Subcutaneous abdominal adipose tissue (tissue), 5 donors: ENCODE results near the gene FCGR2B.
"Not testable (repeated sequence)": the region's sequence is repeated elsewhere in the genome, so short reads cannot be mapped to it uniquely, and the experiment has no call there.

ENCODE experiments used
- H3K27ac ChIP-seq: one replicate; pipeline ENCODE4 v1.7.0; 2013; ENCODE audit warnings: low read depth, mild to moderate bottlenecking, inconsistent platforms, low read length, moderate library complexity
- H3K27me3 ChIP-seq, 5 donors: one replicate each; pipeline ENCODE4 v1.7.0; 2013; ENCODE audit warnings: low read length in 5 of 5, inconsistent platforms in 1 of 5; ENCODE audit not compliant: control insufficient read depth in 5 of 5, insufficient read depth in 4 of 5
- H3K36me3 ChIP-seq, 5 donors: one replicate each; pipeline ENCODE4 v1.7.0; 2013; ENCODE audit warnings: low read length in 5 of 5; ENCODE audit not compliant: control insufficient read depth in 5 of 5, insufficient read depth in 5 of 5
- H3K4me1 ChIP-seq, 5 donors: one replicate each; pipeline ENCODE4 v1.7.0; 2013; ENCODE audit warnings: low read length in 5 of 5, mild to moderate bottlenecking in 3 of 5, moderate library complexity in 1 of 5; ENCODE audit not compliant: control insufficient read depth in 5 of 5, insufficient read depth in 5 of 5
- H3K4me3 ChIP-seq, 5 donors: one replicate each; pipeline ENCODE4 v1.7.0; 2013; ENCODE audit warnings: low read length in 5 of 5, low read depth in 1 of 5
- H3K9ac ChIP-seq, 5 donors: one replicate each; pipeline ENCODE4 v1.7.0; 2013; ENCODE audit warnings: low read length in 5 of 5, mild to moderate bottlenecking in 4 of 5, moderate library complexity in 3 of 5
- H3K9me3 ChIP-seq, 5 donors: one replicate each; pipeline ENCODE4 v1.7.0; 2013; ENCODE audit warnings: low read length in 5 of 5; ENCODE audit not compliant: control insufficient read depth in 5 of 5
- donor health status: healthy.
- donor health status: healthy.
- donor health status: healthy.
- donor health status: healthy.
- donor health status: healthy.

FCGR2B gene

DNA sequence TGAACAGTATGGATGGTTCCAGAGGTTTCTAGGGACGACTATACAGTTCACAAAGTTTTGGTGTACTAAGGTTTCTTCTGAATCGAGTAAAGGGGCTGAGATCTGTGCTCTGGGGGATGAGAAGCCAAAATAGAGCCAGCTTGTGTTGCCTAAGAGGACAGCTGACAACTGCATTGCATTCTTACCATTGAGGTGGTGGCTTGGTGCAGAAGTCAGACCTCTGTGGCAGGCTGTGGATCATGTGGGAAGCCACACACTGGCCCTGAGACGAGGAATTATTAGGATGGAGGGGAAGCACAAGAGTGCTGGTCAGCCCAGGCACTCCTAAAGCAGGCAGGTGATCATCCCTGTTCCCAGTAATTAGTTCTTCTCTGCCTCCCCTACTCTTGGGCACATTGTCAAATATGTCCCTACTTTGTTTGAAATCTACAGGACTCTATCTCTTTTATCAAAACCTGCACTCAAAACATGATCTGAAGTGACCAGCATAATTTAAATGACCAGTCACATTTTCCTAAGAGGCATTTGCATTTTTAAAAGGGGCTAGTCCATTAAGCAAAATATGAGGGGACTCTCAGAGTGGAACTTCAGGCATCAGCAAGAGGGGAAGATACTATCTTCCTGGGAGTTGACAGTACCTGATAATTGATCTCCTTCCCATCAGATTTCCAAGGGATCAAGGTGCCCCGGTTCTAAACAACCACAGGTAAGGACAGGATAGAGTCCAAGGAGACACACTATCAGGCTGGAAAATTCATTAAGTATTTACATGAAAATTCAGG lies 58.2 kb downstream of the FCGR2B start, which contains the start of gene FCRLB:
FCRLB (plus strand) TSS at position 589 of the 782 bp plus-strand sequence. CDS start 1,129 bp downstream, outside the sequence.
- Histone ChIP-seq H3K9ac (no peak within 1 kb of the TSS), H3K27me3 (peaks cover 0 to 8% (median 3%) of the 10 kb centered on the region in 5 donors), H3K9me3 (no peaks in the 10 kb centered on the region), H3K36me3 (no peaks in the 10 kb centered on the region), H3K4me3 (no peak within 1 kb of the TSS), H3K4me1 (peaks cover 2 to 24% (median 9%) of the 10 kb centered on the region in 5 donors), H3K27ac (no peak within 1 kb of the TSS)

DNA sequence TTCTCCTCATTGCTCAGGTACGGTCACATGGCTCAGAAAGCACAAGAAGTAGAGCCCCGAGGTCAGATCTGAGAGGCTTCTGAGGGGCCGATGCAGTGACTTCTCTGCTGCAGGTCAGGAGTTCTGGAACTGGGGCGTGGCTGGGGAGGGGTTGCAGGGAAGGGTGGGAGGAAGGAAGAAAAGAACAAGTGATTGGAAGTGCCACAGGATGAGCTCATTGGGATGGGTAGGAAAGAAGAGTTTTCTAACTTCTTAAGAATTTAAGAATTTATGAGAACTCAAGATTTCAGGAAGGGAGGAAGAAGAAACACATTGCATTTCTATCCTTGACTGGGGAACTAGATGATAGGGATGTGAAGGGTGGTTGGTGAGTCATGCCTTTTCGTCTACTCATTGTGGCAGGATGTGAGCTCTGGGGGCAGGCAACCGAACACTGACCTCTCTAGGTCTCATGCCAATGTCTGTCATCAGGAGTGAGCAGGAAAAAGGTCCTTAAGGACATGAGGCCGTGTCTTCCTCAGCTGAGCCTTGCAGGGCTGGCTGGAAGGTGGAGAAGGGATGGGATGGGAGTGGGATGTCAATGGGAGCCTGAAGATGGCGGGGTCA lies 58.9 kb downstream of the FCGR2B start:
- peaks cover 2 to 31% (median 13%) of the 10 kb centered on the region in 5 donors for H3K4me1 ChIP-seq
- H3K36me3 ChIP-seq, result no peaks in the 10 kb centered on the region
- H3K9me3 ChIP-seq, result no peaks in the 10 kb centered on the region
- H3K27me3 ChIP-seq, result peaks cover 0 to 8% (median 3%) of the 10 kb centered on the region in 5 donors
- no peak overlapping the region for H3K27ac ChIP-seq
- H3K9ac ChIP-seq, result no peak overlapping the region
- H3K4me3 ChIP-seq, result no peak overlapping the region

DNA sequence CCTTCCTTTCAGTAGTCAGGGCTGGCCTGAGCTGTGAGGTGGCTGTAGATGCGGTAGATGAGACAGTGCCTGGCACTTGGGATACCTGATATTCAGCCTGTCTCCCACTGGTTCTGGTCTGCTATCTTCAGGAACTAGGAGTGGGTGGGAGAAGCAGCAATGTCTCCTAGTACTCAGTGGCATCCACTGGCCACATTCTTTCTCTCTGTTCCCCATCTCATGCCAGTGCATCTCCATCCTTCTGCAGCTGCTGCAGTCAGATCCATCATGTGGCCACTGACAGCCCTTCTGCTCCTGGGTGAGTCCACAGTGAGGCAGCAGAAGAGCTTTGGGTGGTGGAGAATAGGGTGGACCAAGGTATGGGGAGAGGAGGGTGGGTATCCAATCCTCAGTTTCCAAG lies 59.5 kb downstream of the FCGR2B start:
- no peaks in the 10 kb centered on the region for H3K9me3 ChIP-seq
- peaks cover 2 to 35% (median 17%) of the 10 kb centered on the region in 5 donors for H3K4me1 ChIP-seq
- H3K36me3 ChIP-seq, result no peaks in the 10 kb centered on the region
- H3K27ac ChIP-seq, result no peak overlapping the region
- no peak overlapping the region for H3K4me3 ChIP-seq
- H3K9ac ChIP-seq, result no peak overlapping the region
- peaks cover 0 to 8% (median 3%) of the 10 kb centered on the region in 5 donors for H3K27me3 ChIP-seq

DNA sequence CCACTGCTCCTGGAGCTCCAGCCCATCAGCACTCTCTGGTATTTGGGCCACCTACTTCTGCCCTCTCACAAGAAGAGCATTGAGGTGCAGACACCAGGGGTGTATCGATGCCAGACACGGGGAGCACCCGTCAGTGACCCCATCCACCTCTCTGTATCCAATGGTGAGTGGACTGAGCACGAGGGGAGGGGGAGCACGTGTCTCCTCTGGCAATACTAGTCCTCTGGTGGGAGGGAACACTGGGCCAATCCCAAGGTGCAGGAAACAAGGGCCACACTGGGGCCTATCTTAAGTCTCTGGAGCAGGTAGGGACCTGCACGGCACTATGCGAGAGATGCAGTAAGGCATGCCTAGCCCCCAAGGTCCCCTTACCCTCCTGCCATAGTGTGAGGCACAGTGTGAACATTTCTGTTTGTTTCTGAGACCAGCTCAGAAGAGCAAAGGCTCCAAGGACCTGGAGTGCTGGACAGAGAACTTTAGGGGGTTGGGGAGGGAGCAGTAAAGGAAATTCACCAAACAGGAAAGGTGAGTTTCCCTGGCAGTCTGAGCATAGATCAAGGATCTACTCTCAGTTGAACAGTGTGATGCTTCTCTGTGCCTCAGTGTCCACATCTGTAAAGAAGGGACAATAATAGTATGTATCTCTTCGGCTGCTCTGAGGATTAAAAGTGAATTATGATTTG lies 60.7 kb downstream of the FCGR2B start:
- no peak overlapping the region for H3K27ac ChIP-seq
- H3K9me3 ChIP-seq, result no peaks in the 10 kb centered on the region
- no peaks in the 10 kb centered on the region for H3K36me3 ChIP-seq
- peaks cover 0 to 8% (median 3%) of the 10 kb centered on the region in 5 donors for H3K27me3 ChIP-seq
- H3K9ac ChIP-seq, result no peak overlapping the region
- H3K4me3 ChIP-seq, result no peak overlapping the region
- peaks cover 2 to 37% (median 21%) of the 10 kb centered on the region in 5 donors for H3K4me1 ChIP-seq

DNA sequence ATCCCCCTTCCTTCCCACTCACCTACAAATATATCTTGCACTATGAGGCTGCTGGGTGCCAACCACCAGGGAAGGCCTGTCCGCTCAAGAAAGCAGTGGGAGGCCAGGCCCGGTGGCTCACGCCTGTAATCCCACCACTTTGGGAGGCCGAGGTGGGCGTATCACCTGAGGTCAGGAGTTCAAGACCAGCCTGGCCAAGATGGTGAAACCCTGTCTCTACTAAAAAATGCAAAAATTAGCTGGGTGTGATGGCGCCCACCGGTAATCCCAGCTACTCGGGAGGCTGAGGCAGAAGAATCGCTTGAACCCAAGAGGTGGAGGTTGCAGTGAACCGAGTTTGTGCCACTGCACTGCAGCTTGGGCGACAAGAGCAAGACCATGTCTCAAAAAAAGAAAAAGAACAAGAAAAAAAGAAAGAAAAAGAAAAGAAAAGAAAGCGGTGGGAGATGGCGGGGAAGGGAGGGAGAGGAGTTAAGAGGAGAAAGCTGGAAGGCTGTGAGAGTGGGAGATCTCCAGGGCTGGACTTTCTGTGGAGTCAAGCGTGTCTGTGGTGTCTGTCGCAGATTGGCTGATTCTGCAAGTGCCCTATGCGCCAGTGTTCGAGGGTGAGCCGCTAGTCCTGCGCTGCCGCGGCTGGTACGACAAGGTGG lies 62.4 kb downstream of the FCGR2B start:
- not testable (repeated sequence) for H3K9me3 ChIP-seq, H3K27me3 ChIP-seq, H3K36me3 ChIP-seq
- peak overlapping the region; percentile 46 for H3K27ac ChIP-seq
- peak overlapping the region in 2 of 5 donors; percentile 57 to 68 for H3K9ac ChIP-seq
- H3K4me3 ChIP-seq, result peak overlapping the region; percentile 83 to 92 (median 85)
- H3K4me1 ChIP-seq, result peaks cover 2 to 28% (median 21%) of the 10 kb centered on the region in 5 donors

DNA sequence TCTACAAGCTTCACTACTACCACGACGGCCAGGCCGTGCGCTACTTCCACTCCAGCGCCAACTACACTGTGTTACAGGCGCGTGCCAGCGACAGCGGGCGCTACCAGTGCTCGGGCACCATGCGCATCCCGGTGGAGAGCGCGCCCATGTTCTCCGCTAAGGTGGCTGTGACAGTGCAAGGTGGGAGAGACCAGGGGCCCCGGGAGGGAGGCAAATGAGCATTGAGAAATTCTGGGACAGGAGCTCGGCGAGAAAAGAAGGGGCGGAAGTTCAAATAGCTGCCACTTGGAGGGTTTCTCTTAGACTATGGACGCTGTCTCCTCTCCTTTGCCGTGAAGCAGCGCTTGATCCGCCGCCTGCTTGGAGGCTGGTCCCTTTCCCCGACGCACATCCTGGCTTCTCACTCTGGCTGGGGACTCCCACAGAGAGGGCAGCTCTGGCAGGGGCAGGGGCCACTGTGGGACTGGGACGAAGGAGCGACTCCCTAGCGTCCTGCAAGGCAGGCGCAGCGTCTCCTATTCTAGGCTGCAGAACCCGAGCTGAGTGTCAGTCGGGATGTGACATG lies 63.0 kb downstream of the FCGR2B start:
- H3K4me3 ChIP-seq, result peak overlapping the region; percentile 83 to 92 (median 85)
- H3K4me1 ChIP-seq, result peaks cover 2 to 28% (median 21%) of the 10 kb centered on the region in 5 donors
- H3K9ac ChIP-seq, result peak overlapping the region in 3 of 5 donors; percentile 22 to 68 (median 57)
- H3K27me3 ChIP-seq, result peaks cover 0 to 8% (median 3%) of the 10 kb centered on the region in 5 donors
- H3K27ac ChIP-seq, result peak overlapping the region; percentile 46
- H3K9me3 ChIP-seq, result no peaks in the 10 kb centered on the region
- no peaks in the 10 kb centered on the region for H3K36me3 ChIP-seq

DNA sequence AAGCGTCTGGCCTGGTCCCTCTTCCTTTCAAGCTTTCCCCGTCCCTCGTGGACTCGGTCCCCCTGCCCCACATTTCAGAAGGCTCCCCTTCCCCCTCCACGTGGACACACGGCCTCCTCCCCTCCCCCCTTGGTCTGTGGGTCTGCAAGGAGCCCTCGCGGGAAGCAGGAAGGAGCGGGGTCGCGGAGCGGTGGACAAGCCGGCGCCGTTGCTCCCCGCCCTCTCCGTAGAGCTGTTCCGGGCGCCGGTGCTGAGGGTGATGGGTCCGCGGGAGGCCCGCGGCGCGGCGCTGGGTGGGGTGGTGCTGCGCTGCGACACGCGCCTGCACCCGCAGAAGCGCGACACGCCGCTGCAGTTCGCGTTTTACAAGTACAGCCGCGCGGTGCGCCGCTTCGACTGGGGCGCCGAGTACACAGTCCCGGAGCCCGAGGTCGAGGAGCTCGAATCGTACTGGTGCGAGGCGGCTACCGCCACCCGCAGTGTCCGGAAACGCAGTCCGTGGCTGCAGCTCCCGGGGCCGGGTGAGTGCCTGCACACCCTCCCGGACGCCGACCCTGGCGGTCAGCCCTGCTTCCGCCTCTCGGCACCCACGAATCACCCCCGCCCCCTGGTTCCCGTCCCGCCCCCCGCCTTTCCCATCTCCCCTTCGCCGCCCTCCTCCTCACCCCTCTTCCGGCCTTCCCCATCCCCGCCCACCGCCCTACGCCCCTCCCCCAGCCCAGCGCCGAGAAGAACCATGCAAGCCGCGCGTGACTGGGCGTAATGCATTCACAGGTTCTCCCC lies 63.7 kb downstream of the FCGR2B start:
- H3K9ac ChIP-seq, result peak overlapping the region in 3 of 5 donors; percentile 22 to 71 (median 71)
- peak overlapping the region; percentile 83 to 92 (median 85) for H3K4me3 ChIP-seq
- H3K27me3 ChIP-seq, result peaks cover 0 to 8% (median 3%) of the 10 kb centered on the region in 5 donors
- H3K27ac ChIP-seq, result peak overlapping the region; percentile 46
- no peaks in the 10 kb centered on the region for H3K9me3 ChIP-seq
- peaks cover 2 to 28% (median 21%) of the 10 kb centered on the region in 5 donors for H3K4me1 ChIP-seq
- no peaks in the 10 kb centered on the region for H3K36me3 ChIP-seq

DNA sequence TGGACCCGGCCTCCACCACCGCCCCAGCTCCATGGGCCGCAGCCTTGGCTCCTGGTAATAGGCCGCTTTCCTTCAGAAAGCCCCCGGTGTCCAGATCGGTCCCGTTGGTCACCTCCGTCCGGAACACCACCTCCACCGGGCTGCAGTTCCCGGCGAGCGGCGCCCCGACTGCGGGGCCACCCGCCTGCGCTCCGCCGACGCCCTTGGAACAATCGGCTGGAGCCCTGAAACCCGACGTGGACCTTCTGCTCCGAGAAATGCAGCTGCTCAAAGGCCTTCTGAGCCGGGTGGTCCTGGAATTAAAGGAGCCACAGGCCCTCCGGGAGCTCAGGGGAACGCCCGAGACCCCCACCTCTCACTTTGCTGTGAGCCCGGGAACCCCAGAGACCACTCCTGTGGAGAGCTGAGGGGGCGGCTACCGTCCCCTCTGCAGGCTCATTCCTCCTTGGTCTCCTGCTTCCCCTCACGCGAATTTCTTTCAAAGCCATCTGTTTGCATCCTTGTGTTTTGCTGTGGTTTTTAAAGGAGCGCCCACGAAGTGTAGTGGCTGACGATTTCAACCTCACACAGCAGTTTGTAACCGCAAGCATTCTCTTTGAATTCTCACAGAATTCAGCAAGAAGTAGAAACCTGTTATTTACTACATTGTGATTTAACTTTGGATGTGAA lies 64.4 kb downstream of the FCGR2B start:
- Histone ChIP-seq H3K36me3 (no peaks in the 10 kb centered on the region), H3K4me3 (peak overlapping the region; percentile 19 to 85 (median 83)), H3K9ac (peak overlapping the region in 4 of 5 donors; percentile 37 to 71 (median 71)), H3K27me3 (peaks cover 0 to 3% (median 1%) of the 10 kb centered on the region in 5 donors), H3K9me3 (no peaks in the 10 kb centered on the region), H3K27ac (peak overlapping the region; percentile 67), H3K4me1 (peaks cover 2 to 24% (median 21%) of the 10 kb centered on the region in 5 donors)
